ENCODE results near the gene CLCN6. TPM values are rescaled to one million over a fixed set of nuclear protein-coding genes. Genes with fewer than 3 reads are reported as not detected.
A peak's percentile ranks its signal among the peaks of the same experiment; 100 is the strongest.

CLCN6 gene
- polyA plus RNA-seq, 2 of the 4 experiments (the other 2 are of a cell fraction), result 5.7 to 9.0 TPM

GRCh38 chr1:11851180-11851579 lies 45.2 kb downstream of the CLCN6 start:
- no peak for TF ChIP-seq PBX3 (IDR thresholded peaks at IDR 0.05)
- TF ChIP-seq NFE2L2 (conservative IDR thresholded peaks at IDR 0.05; ENCODE audit: low read length), result no peak
- TF ChIP-seq RCOR1 (IDR thresholded peaks at IDR 0.05; ENCODE audit: low read depth, low read length), result no peak
- TF ChIP-seq MAZ (IDR thresholded peaks at IDR 0.05; ENCODE audit: borderline replicate concordance, low read depth, low read length), result no peak
- no peak for TF ChIP-seq RAD21 (conservative IDR thresholded peaks at IDR 0.05 in 1 of 2, IDR thresholded peaks at IDR 0.05 in 1 of 2)
- no peak for TF ChIP-seq EHF (CRISPR knock-in tag; IDR thresholded peaks at IDR 0.05)
- TF ChIP-seq CTCF (IDR thresholded peaks at IDR 0.05), result no peak
- no peak for TF ChIP-seq FOXS1 (CRISPR knock-in tag; IDR thresholded peaks at IDR 0.05)
- no peak for TF ChIP-seq KDM5A (IDR thresholded peaks at IDR 0.05)
- no peak for TF ChIP-seq CBX2 (IDR thresholded peaks at IDR 0.05; ENCODE audit: borderline replicate concordance, low read depth)
- TF ChIP-seq BCL3 (IDR thresholded peaks at IDR 0.05), result no peak
- no peak for TF ChIP-seq FOSL2 (IDR thresholded peaks at IDR 0.05)
- no peak for TF ChIP-seq FOSL2 (CRISPR knock-in tag; IDR thresholded peaks at IDR 0.05)
- no peak for TF ChIP-seq ESRRA (IDR thresholded peaks at IDR 0.05; ENCODE audit: borderline replicate concordance, low read length)
- TF ChIP-seq POLR2A (IDR thresholded peaks at IDR 0.05; ENCODE audit: low read length), result no peak
- TF ChIP-seq BHLHE40 (IDR thresholded peaks at IDR 0.05; ENCODE audit: low read depth, low read length), result no peak
- no peak for TF ChIP-seq MYC (IDR thresholded peaks at IDR 0.05; ENCODE audit: borderline replicate concordance, low read length)
- peak in 1 of 2 experiments; percentile 15; a peak in 1 of 6 replicates for ATAC-seq
- CTCF ChIA-PET, result interaction anchor here (2.5 kb wide), 1 partner anchor 42 kb away, joined by 9 read pairs; no protein-coding TSS in a partner anchor
- POLR2A ChIA-PET, result no interaction called here
- H3K9me3 ChIP-seq, result no peaks in the 10 kb centered on the region
- H3K4me2 ChIP-seq, result no peak overlapping the region
- no peak overlapping the region for H3K27ac ChIP-seq
- no peak for FAIRE-seq
- WGBS (ENCODE audit: missing lambda C conversion rate), result 66% methylated on average over 7 of the region's 7 CpGs
- H3K4me1 ChIP-seq, result no peaks in the 10 kb centered on the region
- no peak overlapping the region for H3K4me3 ChIP-seq
- DNase-seq (ENCODE audit: low read depth in 1 of 2, low spot score in 1 of 2), result no peak

GRCh38 chr1:11854519-11854918 lies 48.5 kb downstream of the CLCN6 start:
- TF ChIP-seq TP53 (CRISPR knock-in tag; IDR thresholded peaks at IDR 0.05) (no peak), MYC (IDR thresholded peaks at IDR 0.05; ENCODE audit: borderline replicate concordance, low read length) (no peak), CHD4 (IDR thresholded peaks at IDR 0.05; ENCODE audit: borderline replicate concordance) (no peak), ESRRA (IDR thresholded peaks at IDR 0.05; ENCODE audit: borderline replicate concordance, low read length) (no peak), ZNF302 (CRISPR knock-in tag; IDR thresholded peaks at IDR 0.05) (no peak), PBX3 (IDR thresholded peaks at IDR 0.05) (no peak), USF2 (IDR thresholded peaks at IDR 0.05) (no peak)
- WGBS (ENCODE audit: missing lambda C conversion rate), result 17% methylated on average over 5 of the region's 8 CpGs
- ATAC-seq (no peak), FAIRE-seq (no peak), DNase-seq (ENCODE audit: low read depth in 1 of 2, low spot score in 1 of 2) (no peak)
- H3K4me1 ChIP-seq, result no peaks in the 10 kb centered on the region; the same call in 2 of the 3 replicates
- no peak overlapping the region for H3K27ac ChIP-seq
- ChIA-PET POLR2A (interaction anchor here (1.3 kb wide), 1 partner anchor 53 kb away, joined by 4 read pairs; no protein-coding TSS in a partner anchor), CTCF (interaction anchor here (0.7 to 3.7 kb wide), 8 partner anchors 10 to 182 kb away, joined by 3 to 21 read pairs (median 3); no protein-coding TSS in a partner anchor)
- no peak overlapping the region for H3K4me2 ChIP-seq
- H3K4me3 ChIP-seq, result no peak overlapping the region
- H3K9me3 ChIP-seq, result no peaks in the 10 kb centered on the region

All from A549 (cell line).